GM23338 (cell line): ENCODE data around the gene ZNF775. TPM values are rescaled to one million over a fixed set of nuclear protein-coding genes. Genes with fewer than 3 reads are reported as not detected.

ENCODE experiments used
- ATAC-seq: fragments of 200-7000 bp; cut with Tn5 transposase; 3 replicates; pipeline ENCODE4 v1.9.1; 2020
- DNase-seq: peaks from one replicate; pipeline ENCODE4 v3.0.0-alpha.2; 2015; ENCODE audit warnings: low spot score
- H2AFZ ChIP-seq: fragments of 200-600 bp; sonication (generic); 2 replicates; pipeline ENCODE4 v1.8.0; 2016; ENCODE audit warnings: antibody characterized with exemption, mild to moderate bottlenecking, moderate library complexity
- H3F3A ChIP-seq: fragments of 200-600 bp; sonication (generic); replicated peaks from 2 replicates; pipeline ENCODE4 v1.8.0; 2017; ENCODE audit warnings: antibody characterized with exemption, mixed run types, low read depth
- H3K27ac ChIP-seq: fragments of 200-600 bp; sonication (generic); 2 replicates; pipeline ENCODE4 v1.6.1; 2016; ENCODE audit warnings: low read depth
- H3K27me3 ChIP-seq: fragments of 200-600 bp; sonication (generic); 2 replicates; pipeline ENCODE4 v1.8.0; 2016; ENCODE audit warnings: mild to moderate bottlenecking, mixed run types, moderate library complexity; ENCODE audit not compliant: insufficient read depth
- H3K36me3 ChIP-seq: fragments of 200-600 bp; sonication (generic); 2 replicates; pipeline ENCODE4 v1.8.0; 2016; ENCODE audit warnings: mild to moderate bottlenecking; ENCODE audit not compliant: insufficient read depth
- H3K4me1 ChIP-seq: fragments of 200-600 bp; sonication (generic); 2 replicates; pipeline ENCODE4 v1.8.0; 2016; ENCODE audit warnings: mild to moderate bottlenecking, moderate library complexity; ENCODE audit not compliant: insufficient read depth
- H3K4me2 ChIP-seq: fragments of 200-600 bp; sonication (generic); 2 replicates; pipeline ENCODE4 v1.7.1; 2017; ENCODE audit warnings: mixed run types
- H3K4me3 ChIP-seq: fragments of 200-600 bp; sonication (generic); 2 replicates; pipeline ENCODE4 v1.6.1; 2016; ENCODE audit warnings: mixed run types
- H3K79me2 ChIP-seq: fragments of 200-600 bp; sonication (generic); replicated peaks from 2 replicates; pipeline ENCODE4 v1.8.0; 2017; ENCODE audit warnings: mild to moderate bottlenecking; ENCODE audit not compliant: insufficient read depth
- H3K9me2 ChIP-seq: fragments of 200-600 bp; sonication (generic); 2 replicates; pipeline ENCODE4 v1.8.0; 2017; ENCODE audit not compliant: insufficient read depth
- H4K20me1 ChIP-seq: fragments of 200-600 bp; sonication (generic); replicated peaks from 2 replicates; pipeline ENCODE4 v1.8.0; 2017; ENCODE audit warnings: mild to moderate bottlenecking; ENCODE audit not compliant: insufficient read depth
- H3K27ac Mint-ChIP-seq: 2 replicates; pipeline ENCODE4 v1.8.0; 2020; ENCODE audit warnings: inconsistent platforms, mild to moderate bottlenecking, moderate library complexity, mixed read lengths
- H3K27me3 Mint-ChIP-seq: 3 replicates; pipeline ENCODE4 v1.8.0; 2022; ENCODE audit warnings: low read depth, mild to moderate bottlenecking, moderate library complexity, mixed read lengths, inconsistent platforms; ENCODE audit not compliant: insufficient read depth, poor library complexity
- H3K36me3 Mint-ChIP-seq: 3 replicates; pipeline ENCODE4 v1.8.0; 2021; ENCODE audit warnings: low read depth, mild to moderate bottlenecking, inconsistent platforms, moderate library complexity, mixed read lengths
- H3K4me1 Mint-ChIP-seq: 3 replicates; pipeline ENCODE4 v1.8.0; 2020; ENCODE audit warnings: mild to moderate bottlenecking, inconsistent platforms, mixed read lengths
- H3K4me3 Mint-ChIP-seq: 3 replicates; pipeline ENCODE4 v1.8.0; 2021; ENCODE audit warnings: moderate library complexity, mild to moderate bottlenecking, inconsistent platforms, mixed read lengths
- H3K9me3 Mint-ChIP-seq: 3 replicates; pipeline ENCODE4 v1.8.0; 2020; ENCODE audit warnings: moderate library complexity, mild to moderate bottlenecking, inconsistent platforms, mixed read lengths
- CREB1 ChIP-seq: fragments of 250-450 bp; sonication (Bioruptor Pico); IDR thresholded peaks from 2 replicates; pipeline ENCODE4 v1.5.0; 2020; ENCODE audit warnings: low read depth, mild to moderate bottlenecking, moderate library complexity
- CTCF ChIP-seq, 2 experiments: fragments of 200-600 bp in 1 of 2; sonication (generic) in 1 of 2; conservative IDR thresholded peaks; 2 replicates each; pipeline versions ENCODE4 v1.5.1 to v1.6.1; 2016 to 2017; ENCODE audit warnings: antibody characterized with exemption in 2 of 2, low read depth in 2 of 2, mild to moderate bottlenecking in 2 of 2, moderate library complexity in 1 of 2
- EZH2 ChIP-seq: fragments of 200-600 bp; sonication (generic); IDR thresholded peaks from one replicate; pipeline ENCODE4 v1.8.0; 2017; ENCODE audit warnings: antibody characterized with exemption, mild to moderate bottlenecking, low read depth; ENCODE audit not compliant: unreplicated experiment
- NANOG ChIP-seq: IDR thresholded peaks from 2 replicates; pipeline ENCODE4 v1.6.1; 2016; ENCODE audit warnings: antibody characterized with exemption, borderline replicate concordance
- ZNF114 ChIP-seq: fragments of 250-450 bp; sonication (Bioruptor Pico); IDR thresholded peaks from 2 replicates; pipeline ENCODE4 v1.5.0; 2020; ENCODE audit warnings: mild to moderate bottlenecking, moderate library complexity
- ZNF331 ChIP-seq: fragments of 250-450 bp; sonication (Bioruptor Pico); IDR thresholded peaks from 2 replicates; pipeline ENCODE4 v1.5.0; 2020; ENCODE audit warnings: low read depth, mild to moderate bottlenecking, moderate library complexity
- ZNF462 ChIP-seq: fragments of 250-450 bp; sonication (Bioruptor Pico); IDR thresholded peaks from 2 replicates; pipeline ENCODE4 v1.5.0; 2020; ENCODE audit warnings: mild to moderate bottlenecking, moderate library complexity
- polyA plus RNA-seq: library from polyadenylated mRNA; unstranded; fragments of >200 nt; fragmentation: Nextera tagmentation; extraction: Ambion mirVana; gene quantifications from 2 replicates; pipeline ENCODE4 v1.2.1, GENCODE V29; 2016
- total RNA-seq: library from RNA; depleted of rRNA; stranded (reverse); fragments of >200 nt; shearing (Covaris generic); gene quantifications from 2 replicates; pipeline ENCODE4 v1.2.3, GENCODE V29; 2014

ZNF775 gene
- total and polyA plus RNA-seq, 2 experiments from 2014 or later, result 4.5 to 38.2 TPM

GRCh38 chr7:150396851-150397260 lies 17.7 kb downstream of the ZNF775 start:
- Histone ChIP-seq H3K36me3 (peaks cover 4% of the 10 kb centered on the region; the same call in 1 of the 2 replicates), H3K4me3 (no peak overlapping the region), H3F3A (peaks cover 36% of the 10 kb centered on the region), H3K4me1 (peaks cover 63% of the 10 kb centered on the region), H3K79me2 (peaks cover 23% of the 10 kb centered on the region), H3K27me3 (no peaks in the 10 kb centered on the region), H3K27ac (0 out of 2 replicates have a peak overlapping the region, but pooled peaks have one; percentile 7), H3K9me2 (no peaks in the 10 kb centered on the region), H3K4me2 (no peak overlapping the region), H4K20me1 (no peaks in the 10 kb centered on the region), H2AFZ (no peak overlapping the region)
- H3K36me3 Mint-ChIP-seq, result peaks cover 47% of the 10 kb centered on the region
- H3K27ac Mint-ChIP-seq, result no peak overlapping the region
- H3K4me1 Mint-ChIP-seq, result peaks cover 73% of the 10 kb centered on the region
- ATAC-seq (no peak), DNase-seq (no peak)
- H3K4me3 Mint-ChIP-seq, result no peak overlapping the region
- no peaks in the 10 kb centered on the region; the same call in 2 of the 3 replicates for H3K9me3 Mint-ChIP-seq
- TF ChIP-seq ZNF331 (CRISPR knock-in tag) (no peak), ZNF114 (no peak), EZH2 (no peak), CTCF (conservative IDR thresholded peaks at IDR 0.05; ENCODE audit: low read depth in 2 of 2) (no peak), CREB1 (CRISPR knock-in tag) (no peak), NANOG (no peak), ZNF462 (no peak)
- peaks cover 11% of the 10 kb centered on the region for H3K27me3 Mint-ChIP-seq
